Hippocampal formation (tissue), 2 donors: ENCODE results near the gene ARAP1.

Experiments used
- DNase-seq, 2 donors: peaks; one replicate each; lab custom pipeline; 2025; lab: John Stamatoyannopoulos, UW

ARAP1 gene

DNA sequence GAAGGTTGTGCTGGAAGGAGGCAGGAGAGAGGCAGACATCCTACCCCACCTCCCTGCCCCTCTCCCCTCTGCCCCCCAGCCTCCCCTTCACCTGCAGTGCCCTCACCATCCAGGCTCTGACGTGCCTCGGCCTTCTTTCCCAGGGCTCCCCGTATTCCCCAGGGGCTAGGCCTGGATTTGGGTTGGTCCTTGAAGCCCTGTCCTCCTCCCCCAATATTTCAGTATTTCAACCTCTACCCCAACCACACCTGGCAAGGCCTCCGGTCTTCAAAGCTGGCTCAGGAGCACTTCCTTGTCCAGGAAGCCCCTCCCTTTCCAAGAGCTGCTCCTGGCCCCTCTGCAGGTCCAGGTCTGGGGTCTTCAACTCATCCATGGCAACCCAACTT, 69.4 kb downstream of the ARAP1 start:
- no peak for DNase-seq

DNA sequence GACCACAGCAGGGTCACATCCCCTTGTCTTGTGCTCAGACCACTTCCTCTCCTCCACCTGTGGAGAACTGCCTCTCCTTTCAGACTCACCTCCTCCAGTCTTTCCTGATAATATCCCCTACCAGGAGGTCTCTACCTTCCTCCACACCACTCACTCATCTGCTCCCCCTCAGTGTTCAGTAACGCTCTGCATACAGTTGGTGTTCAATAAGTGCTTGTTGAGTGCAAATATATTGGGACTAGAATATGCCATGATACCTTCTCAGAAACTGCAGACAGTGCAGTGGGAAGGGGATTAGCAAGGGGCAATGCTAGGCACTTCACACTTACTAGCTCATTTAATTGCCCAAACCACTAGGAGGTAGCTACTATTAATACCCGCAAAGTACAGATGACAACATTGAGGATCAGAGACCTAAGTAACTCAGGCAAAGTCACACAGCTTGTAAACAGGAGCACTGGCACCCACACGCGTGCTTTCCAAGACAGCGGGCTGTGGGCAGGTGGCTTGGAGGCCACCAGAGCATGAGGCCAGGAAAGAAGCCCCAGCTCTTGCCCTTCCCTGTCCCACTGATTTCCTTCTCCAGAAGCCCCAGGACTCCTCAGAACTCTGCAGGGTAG, 69.9 kb downstream of the ARAP1 start:
- no peak for DNase-seq

DNA sequence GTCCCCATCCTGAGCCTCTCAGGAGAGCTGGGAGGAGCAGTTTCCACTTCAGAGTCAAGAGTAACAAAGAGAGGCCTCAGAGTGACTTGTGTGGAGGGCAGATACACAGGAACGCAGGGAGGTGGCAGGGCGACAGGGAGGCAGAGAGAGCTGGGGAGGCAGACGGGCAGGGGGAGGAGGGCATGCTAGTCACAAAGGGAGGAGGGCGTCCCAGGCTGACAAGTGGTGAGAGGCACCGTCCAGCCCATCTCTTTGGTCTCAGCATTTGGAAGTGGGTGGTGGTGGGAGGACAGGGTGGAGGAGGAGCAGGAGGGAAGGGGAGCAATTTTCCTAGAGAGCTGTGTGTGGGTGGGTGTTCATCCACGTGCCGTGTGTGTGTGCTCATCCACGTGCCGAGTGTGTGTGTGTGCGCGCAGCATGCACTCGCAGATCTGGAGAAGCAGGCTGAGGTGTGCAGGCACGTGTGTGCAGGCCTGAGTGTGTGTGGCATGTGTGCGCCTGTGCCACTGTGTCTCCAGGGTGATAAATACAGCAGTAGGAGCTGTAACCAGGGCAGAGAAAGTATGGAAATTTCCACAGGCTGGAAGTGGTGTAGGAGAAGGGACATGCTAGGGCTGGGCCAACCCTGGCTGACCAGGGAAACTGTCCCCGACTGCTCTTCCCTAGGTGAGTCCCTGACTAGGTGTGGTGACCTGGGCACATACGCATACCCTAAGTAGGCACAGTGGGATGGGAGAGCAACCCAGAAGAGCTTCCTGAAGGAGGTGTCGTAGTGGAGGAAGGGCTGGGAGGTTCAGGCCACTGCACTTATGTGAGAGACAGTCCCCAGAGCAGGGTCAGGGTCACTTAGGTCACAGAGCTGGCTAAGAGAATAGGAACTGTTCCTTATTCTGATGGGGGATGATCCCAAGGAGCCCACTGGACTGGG, 70.7 kb downstream of the ARAP1 start:
- DNase-seq, result peak in 1 of 2 donors; percentile 43

DNA sequence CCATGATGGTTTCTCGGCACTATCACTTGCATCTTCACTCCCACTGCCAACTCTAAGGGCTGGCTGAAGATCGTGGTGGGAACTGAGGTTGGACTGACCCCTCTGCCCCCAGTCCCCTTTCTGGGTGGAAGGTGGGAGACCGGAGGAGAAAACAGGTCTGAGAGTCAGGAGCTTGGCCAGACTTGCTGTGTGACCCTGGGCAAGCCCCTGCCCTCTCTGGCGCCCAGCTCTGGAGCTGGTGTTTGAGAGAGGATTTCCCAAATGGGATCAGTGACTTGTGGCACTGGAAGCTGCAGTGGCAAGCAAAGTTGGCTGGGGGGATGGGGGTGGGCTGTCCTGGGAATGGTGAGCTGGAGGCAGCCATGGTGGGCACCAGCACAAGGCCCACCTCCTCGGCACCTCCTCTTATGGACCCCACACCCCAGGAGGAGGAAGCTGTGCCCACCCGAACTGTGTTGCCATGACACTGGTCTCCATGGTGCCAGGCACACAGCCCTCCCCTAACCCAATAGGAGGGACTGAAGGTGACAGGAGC, 71.5 kb downstream of the ARAP1 start:
- no peak for DNase-seq

DNA sequence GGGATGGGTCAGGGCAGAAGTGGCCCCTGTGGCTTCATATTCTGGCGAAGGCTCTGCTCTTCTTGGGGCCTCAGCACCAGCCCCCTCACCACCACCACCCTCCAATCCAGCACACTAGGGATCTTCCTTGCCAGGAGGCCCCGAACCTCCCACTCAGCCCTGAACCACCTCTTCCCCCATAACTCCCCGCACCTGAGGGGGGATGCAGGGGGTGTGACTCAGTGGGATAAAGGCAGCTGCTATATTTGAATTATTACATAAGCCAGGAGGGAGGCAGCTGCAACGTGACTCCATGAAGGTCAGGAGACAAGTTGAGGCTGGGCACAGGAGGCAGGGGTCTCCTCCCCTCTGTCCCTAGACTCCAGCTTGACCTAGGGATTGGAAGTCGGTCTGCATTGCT, 72.3 kb downstream of the ARAP1 start:
- DNase-seq, result no peak

DNA sequence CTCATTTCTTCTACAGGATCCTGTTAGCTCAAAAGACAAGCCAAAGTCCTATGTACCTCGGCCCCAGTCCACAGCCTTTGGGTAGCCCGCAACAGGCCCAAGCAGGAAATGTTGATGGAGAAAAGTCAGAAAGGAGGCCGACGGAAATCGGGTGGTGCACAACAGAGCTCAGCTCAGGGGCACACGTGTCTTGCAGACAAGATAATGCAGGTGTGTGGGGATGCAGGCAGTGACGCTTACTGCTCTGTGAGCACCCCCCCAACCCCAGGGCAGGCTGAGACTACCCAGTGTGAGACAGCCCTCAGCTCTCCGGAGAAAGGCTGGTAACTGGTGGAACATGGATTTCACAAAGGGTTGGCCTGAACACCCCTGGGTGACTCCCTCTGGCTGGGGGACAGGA, 73.7 kb downstream of the ARAP1 start:
- no peak for DNase-seq

DNA sequence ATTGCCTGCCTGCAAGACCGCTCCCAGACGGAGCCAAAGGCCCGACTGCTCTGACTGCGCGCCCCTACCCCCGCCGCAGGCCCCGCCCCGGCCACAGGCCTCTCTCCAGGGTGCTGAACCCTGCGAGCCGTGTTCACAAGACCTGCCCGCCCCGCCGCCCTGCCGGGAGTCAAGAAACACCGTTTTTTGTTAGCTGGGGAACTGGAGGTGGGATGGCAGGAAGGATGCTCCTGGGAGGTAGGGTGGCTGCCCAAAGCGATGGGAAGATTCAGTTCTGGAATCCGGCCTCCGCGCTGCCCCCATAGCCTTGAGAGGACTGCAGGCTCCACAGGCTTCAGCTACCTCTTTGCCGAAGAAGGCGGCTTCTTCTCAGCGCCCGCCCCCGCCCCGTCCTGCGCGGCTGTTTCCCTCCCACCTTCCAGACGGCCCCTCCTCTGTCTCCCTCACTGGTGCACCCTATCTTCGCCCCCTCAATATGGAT, 75.3 kb downstream of the ARAP1 start:
- no peak for DNase-seq

DNA sequence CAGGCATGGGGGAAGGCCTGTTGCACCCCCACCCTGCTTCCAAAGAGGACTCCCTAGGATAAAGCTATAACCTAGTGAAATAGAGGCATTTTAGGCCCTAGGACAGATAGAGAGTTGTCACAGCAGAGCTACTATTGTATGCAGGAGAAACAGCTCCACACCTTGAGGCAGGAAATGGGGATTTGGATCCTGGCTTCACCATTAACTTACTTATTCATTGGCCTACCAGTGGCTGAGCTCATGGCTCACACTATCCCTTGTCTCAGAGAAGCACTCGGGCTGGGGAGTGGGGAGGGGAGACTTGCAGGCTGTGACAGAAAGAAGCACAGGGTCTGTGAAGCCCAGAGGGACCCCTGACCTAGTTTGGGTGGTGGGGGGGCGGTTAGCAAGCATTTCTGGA, 77.0 kb downstream of the ARAP1 start:
- no peak for DNase-seq

DNA sequence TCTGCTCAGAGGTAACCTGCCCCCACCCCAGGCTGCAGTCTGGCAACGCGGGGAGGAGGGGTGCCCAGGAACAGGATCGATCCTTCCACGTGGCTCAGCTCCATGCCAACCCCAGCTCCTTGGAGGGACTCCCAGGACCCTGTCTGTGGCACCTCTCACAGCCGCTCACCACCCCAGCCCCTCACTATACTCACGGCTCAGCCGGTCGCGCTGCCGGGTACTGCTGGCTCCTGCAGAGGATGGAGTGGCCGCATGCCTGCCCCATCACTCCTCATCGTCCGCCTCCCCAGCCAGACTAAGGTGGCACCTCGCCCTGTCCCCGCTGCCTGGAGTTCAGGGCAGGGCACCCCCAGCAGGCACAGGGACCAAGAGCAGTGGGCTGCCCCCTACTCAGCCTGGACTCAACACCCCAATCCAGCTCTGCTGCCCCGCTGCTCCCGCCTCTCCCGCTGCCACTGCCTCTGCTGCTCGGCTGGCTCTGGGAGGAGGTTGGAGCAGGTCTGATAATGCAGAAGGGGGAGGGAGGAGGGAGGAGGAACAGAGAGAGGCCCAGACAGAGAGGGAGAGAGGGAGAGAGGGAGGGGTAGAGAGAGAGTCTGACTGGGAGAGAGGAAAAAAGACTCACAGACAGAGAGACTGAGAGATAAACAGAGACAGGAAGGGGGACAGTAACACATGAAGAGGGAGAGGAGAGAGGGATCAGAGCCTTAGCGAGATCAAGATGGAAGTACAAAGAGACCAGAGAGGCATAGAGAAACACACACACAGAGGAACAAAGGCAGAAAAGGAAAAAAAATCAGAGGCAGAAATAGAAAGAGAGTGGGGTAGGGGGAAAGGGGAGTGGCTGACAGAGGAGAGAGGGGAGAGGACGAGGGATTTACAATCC, 78.0 kb downstream of the ARAP1 start, which contains the start of gene PDE2A:
Gene PDE2A (minus strand): TSS at position 480 of the 886 bp plus-strand sequence. CDS start 215 bp downstream, at position 265.
- DNase-seq, result peak in 1 of 2 donors; percentile 15

DNA sequence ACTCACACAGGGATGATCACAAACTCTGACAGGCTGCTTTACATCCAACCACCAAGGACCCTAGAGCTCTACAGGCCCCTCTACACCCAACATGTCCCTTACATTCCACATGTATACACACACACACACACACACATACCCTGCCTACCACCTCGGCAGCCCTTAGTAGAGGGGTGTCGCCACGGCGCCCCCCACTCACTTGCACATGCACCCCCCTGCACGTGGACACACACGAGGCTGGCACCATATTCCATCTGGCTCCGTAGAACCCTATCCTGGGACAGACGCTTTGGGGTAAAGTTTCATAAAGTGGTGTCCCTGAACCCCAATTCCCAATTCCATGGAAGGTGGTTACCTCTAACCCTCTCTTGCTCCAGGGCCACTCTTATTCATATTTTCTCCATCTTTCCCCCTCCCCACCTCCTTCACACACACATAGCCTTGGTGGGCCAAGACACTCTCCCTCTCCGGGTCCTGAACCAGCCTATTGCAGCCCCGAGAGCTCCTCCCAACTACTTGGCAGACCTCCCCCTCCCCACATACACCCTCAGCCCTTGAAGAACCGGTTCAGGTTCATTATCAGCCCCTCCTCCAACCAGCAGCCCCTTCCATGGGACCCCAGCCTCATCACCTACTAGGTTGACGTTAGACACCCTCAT, 78.8 kb downstream of the ARAP1 start:
- no peak for DNase-seq

DNA sequence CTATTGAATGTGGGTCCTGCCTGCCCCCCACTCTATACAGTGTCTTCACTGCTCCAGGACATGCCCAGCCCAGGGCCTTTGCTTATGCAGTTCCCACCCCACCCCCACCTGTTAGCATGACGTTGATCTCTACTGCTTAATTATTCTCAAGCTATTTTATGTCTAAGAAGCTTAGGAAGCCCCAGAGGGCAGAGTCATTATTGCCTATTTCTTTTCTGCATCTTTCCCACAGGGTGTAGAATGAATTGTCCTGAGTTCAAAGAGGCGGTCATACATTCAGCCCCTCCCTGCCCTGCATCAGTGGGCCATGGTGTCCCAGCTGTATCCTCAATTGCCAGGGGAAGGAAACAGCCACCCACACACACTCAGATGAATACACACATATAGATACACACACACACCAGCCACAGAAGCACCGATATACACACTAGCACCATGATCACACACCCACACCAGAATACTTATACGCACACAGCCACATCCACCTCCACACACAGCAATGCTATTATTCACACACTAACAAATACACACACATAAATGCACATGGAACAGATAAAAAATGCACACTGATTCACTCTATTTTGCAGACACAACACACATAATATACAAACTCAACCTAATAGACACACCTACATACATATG, 79.5 kb downstream of the ARAP1 start:
- no peak for DNase-seq

DNA sequence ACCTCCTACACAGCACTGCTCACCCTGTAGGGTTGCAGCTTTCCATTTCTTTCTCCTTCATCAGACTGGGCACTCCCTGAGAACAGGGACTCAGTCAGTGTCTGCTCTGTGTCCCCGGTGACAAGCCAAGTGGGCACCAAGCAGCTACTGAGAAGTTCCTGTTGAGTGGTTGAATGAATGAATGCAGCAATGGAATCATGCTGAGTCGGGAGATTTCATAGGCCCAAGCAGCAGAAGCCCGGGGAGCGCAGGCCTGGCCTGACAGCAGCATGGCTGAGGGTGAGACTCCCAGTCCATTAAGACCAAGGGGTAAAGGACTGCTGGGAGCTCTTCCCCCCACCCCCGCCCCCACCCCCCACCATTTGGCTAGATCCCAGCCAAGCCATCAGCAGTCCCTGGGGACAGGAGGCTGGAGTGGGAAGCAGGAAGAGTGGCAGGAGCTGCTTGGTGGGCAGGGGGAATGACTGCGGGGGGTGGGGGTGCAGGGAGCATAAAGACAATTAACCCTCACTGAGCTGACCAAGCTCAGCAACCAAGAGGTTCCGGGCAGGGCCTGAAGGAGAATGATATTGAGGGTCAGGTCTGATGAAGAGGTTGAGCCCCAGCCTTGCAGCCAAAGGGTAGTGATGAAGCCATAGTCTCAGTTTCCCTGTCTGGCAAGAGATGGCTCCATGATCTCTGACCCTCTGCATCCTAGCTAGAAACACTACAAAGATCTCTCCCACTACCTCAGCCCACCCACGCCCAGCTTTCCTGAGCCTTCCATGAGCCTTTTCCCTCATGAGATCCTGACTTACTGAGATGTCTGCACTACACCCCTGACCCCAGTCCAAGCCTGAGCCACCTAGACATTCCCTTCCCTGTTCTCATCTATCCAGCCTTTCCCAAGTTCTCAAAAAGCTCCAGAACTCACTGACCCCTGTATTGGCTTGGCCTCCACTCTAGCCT, 80.8 kb downstream of the ARAP1 start:
- DNase-seq, result no peak

DNA sequence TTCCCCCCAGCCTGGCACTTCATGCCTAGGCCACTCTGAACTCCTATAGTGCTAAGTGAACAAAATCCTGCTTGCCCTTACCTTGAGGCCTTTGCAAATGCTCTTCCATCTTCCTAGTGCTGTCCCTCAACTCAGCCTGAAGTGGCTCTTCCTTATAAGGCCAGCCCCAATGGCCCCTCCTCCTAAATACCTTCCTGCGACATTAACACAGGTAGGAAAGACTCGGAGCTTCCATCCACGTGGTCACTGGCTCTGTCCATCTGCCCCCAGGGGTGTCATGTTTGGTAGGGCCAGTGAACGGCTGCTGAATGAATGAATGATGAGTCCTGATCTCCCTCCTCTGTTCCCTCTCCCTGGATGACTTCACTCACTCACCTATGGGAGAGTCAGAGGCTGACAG, 82.2 kb downstream of the ARAP1 start:
- DNase-seq, result no peak

DNA sequence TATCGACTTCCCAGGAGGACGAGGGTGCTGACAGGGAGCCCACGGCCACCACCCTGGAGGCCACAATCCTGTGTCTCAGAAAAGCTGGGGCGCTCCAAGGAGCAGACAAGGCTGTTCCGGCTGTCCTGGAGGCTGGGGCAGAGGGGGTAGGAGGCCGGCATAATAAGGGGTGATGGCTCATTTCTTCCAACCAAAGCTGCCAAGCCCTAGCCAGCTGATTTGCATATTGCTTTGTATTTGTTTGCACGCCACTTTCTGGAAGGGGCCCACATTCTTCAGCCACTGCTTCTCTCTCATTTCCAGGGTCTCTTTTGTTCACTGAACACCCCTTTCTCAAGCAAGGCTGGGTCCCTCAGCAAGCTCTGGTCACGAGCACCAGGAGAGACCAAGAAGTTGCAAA, 82.7 kb downstream of the ARAP1 start:
- DNase-seq, result no peak

DNA sequence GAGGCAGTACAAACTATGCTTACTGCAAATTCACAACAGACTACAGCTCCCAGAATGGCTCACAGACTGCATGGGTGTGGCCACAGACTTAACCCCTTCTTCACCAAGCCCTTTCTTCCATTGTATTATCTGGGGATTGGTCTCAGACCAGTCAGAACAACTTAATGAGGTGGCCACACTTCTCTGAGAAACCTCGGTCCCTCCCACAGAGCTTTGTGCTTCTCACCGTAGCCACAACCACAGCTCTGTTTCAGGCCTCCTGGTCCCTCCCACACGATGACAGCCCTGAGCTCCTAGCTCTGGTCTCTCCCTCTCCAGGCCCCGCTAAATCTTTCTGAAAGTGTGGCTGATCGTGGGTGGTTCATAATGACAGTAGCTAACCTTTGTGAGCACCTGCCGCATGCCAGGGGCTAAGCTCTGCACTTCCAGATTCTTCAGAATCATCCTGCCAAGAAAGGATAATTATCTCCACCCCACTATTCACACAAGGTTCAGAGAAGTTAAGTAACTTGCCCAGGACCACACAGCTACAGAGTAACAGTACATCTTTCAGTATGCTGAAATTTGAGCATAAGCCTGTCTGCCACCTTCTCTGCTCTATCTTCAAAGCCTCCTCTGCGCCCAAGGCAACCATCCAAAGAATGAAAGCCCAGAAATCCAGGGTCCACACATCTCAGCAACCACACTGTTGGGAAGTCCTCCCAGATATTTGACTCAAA, 83.4 kb downstream of the ARAP1 start:
- no peak for DNase-seq

DNA sequence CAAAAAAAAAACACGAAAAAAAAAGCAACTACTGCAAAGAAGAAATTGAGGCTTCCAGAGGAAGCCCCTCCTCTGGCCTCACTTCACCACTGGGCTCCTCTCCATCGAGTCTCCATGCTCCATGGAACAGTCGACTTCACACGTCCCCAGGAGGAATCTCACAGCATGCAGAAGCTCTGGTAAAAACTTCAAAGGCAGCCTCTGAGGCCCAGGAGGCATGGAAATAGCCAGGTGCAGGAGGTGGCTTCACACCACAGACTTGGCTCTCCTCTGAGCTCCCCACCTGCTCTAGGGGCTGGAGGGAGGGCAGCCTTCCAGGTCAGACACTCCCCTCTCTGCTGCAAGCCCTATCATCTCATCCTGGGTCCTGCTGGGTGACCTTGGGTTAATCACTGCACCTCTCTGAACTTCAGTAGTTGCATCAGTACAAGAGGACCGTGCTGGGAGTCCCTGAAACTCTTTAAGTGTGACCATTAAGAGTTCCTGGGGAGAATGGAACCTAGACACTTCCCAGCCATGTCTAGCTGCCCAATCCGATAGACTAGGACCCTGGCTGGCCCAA, 86.2 kb downstream of the ARAP1 start:
- no peak for DNase-seq

DNA sequence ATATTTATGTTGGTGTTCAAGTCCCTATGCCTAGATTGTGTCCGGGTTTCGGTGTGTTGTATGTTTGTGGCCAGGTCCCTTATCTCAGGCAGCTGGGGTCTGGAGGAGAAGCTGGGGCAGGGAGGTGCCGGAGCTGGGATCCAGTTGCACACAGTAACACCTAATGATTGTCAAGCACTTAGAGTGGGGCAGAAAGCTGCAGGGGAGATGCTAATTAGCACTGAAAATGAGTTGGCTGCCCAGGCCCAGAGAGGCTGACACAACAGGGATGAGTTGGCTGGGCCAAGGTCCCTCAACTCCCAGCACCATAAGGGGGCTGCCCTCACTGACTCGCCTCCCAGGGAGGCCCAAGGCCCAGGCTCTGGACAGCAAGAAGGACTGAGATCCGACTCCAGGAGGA, 90.2 kb downstream of the ARAP1 start:
- DNase-seq, result no peak

DNA sequence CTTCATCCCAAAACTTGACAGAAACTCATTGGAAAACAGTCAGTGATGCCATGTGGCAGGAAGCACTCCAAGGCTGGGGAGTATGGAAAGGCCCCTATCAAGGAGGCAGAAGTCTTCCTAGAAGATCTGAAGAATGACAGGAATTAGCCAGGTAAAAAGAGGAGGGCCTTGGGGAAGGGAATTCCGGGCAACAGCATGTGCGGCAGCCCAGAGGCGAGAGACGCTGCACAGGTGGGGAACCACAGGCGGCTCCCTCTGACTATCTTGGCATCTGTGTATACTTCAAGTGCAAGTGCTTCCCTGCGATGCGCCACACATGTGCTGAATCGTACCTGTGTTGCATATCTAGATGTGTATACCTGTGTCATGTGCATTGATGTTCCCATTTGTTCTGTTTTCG, 90.7 kb downstream of the ARAP1 start:
- DNase-seq, result no peak
